Occipital lobe (tissue), 2 donors: ENCODE data around the gene DPF3. TPM values are rescaled to one million over a fixed set of nuclear protein-coding genes. Genes with fewer than 3 reads are reported as not detected.

Experiments
- DNase-seq: peaks from one replicate; lab custom pipeline; 2025; lab: John Stamatoyannopoulos, UW
- total RNA-seq: library from RNA; depleted of rRNA; stranded (reverse); fragments of >200 nt; gene quantifications from one replicate; pipeline ENCODE4 v1.2.3, GENCODE V29; 2014

Gene DPF3
- total RNA-seq, 1 donor from 2014 or later: 5.3 TPM

- no peak for DNase-seq
Measured at GRCh38 chr14:72603639-72604038, 290.3 kb downstream of the DPF3 start.

DNA sequence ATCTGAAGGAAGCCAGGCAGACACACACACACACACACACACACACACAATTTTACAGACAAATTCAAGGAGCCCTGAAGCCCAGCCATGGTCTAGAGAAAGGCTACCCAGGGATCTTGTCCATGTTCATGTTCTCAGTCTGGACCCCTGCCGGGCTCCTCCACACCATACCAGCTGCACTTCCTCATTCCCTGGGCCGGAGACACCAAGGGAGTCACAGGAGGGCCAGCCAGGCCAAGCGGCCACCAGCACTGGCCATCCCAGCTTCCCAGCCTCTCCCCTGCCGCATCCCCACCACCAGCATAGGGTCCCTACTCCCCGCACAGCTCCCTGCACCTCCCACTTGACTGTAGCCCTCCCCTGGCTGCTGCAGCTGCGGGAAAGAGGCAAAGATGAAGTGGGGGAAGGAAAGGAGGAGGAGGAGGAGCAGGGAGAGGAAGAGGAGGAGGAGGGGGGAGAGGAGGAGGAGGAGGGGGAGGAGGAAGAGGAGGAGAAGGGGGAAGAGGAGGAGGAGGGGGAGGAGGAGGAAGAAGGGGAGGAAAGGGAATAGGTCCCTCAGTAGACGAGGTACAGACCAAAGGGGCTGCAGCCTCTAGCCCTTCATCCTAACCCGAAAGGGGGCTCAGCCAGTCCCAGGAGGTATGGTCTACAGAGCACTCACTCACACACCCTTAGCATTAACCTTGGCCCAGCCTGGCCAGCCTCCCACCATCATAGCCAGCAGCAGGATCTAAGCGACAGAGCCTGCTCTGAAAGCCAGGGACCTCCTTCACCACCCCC is 293.2 kb downstream of the DPF3 start:
- DNase-seq: no peak

GRCh38 chr14:72599579-72600470 is 294.1 kb downstream of the DPF3 start:
- DNase-seq: no peak

- no peak for DNase-seq
Measured at GRCh38 chr14:72598306-72598705, 295.6 kb downstream of the DPF3 start.

DNA sequence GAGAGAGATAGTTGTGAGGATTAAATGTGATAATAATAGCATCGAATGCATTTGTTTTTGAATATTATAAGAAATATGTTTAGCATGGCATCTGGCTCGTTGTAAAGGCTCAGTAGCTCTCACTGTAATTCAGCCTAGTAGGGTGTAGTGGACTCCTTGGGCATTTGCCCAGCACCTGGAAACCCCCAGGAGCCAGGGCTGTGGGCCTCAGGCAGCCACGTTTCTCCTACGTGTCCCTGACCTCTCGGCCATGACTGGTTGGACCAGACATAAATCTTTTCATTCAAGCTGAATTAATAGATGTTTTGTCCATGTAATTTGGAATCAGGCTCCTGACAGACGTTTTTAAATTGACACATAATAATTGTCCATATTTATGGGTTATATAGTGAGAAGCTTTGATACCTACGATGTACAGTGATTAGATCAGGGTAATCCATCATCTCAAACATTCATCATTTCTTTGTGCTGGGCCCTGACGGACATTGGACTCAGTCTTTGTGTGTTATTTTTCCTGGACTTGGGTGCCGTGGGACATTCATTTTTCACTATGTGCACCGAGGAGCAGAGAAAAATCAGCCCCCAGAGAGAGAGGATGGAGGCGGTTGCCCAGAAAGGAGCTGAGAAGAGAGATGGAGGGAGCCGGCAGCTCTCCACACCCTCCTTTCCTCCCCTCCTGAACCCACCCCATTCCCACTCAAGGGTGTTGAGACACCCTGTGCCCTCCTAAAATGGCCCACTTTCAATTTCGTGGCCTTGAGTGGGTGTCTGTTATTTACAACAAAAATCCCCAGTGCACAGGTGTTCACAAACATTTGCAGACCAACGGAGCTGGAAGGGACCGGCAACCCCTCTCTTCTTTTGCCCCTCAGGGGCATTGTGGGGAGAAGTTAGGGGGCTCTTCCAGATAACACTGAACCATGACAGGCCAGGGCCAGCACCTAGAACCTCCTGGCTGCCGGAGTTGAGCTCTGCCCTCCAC is 296.4 kb downstream of the DPF3 start:
- no peak for DNase-seq

DNA sequence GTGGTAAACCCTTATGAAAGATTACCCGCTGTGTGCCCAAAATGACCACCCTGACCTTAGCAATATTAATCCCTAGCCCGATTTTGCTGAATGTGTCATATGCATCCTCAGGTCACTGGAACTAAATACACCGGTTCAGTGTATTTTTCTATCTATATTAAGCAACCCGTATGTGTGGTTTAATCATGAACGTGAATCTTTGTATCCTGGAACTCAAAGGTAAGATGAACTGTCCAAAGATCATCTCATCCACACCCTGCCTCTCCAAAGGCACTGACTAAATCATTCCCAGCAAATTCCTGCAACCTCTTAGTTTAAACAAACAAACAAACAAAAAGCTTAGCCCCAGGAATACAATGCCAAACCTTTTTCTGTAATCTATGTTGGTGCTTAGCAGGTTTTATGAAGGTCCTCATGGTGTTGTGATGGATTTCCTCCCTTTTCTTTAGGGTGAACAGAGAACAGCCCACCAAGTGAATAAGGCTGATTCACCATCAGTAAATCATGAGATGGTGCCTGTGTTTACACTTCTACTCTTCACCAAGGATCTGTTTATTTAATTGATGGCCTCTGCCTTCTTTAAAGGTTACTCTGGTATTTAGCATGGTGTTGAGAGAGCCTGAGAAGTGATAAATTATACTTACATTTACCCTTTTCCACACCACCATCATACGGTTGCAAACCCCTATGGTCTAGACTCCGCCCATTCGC is 298.6 kb downstream of the DPF3 start:
- DNase-seq: no peak

- no peak for DNase-seq
Measured at GRCh38 chr14:72594099-72594901, 299.6 kb downstream of the DPF3 start.

DNA sequence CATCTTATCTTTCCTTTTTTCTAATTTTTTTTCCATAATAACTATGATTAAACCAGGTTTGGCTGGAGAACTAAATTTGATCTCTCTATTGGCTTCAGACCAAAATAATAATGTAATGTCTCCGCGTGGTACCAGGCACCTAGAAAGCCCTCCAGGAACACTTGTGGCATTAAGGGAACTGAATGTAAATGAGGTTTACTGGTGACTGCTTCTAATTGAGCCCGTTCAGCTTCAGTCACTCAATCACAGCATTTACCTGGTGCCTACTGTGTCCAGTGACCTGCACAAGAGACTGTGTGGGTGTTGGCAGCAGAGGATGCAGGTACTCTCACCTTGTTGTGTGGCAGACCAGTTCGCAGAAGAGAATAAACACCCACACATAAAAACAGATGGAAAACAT is 302.5 kb downstream of the DPF3 start:
- DNase-seq: no peak

GRCh38 chr14:72590577-72590976 is 303.3 kb downstream of the DPF3 start:
- DNase-seq: no peak

- DNase-seq: no peak
Measured at GRCh38 chr14:72589652-72590051, 304.2 kb downstream of the DPF3 start.

GRCh38 chr14:72588521-72588920 is 305.4 kb downstream of the DPF3 start:
- no peak for DNase-seq

- no peak for DNase-seq
Measured at GRCh38 chr14:72583316-72584272, 310.3 kb downstream of the DPF3 start.

DNA sequence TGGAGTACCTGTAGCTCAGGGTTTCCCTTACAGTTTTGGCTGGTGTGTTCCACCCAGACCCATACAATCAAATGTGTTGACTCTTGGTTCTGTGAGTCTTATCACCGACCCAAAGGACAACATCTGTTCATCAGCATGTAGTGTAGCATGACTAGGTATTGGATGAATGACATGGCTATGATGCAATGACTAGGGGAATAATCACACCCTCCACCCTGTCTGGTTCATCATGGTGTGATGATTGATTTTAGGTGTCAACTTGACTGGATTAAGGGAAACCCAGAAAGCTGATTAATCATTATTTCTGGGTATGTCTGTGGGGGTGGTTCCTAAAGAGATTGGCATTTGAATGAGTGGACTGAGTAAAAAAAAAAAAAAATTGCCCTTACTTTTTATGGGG is 311.3 kb downstream of the DPF3 start:
- no peak for DNase-seq

GRCh38 chr14:72578514-72578913 is 315.4 kb downstream of the DPF3 start:
- no peak for DNase-seq

GRCh38 chr14:72577521-72577920 is 316.4 kb downstream of the DPF3 start:
- DNase-seq: no peak

- no peak for DNase-seq
Measured at GRCh38 chr14:72576258-72576657, 317.6 kb downstream of the DPF3 start.

DNA sequence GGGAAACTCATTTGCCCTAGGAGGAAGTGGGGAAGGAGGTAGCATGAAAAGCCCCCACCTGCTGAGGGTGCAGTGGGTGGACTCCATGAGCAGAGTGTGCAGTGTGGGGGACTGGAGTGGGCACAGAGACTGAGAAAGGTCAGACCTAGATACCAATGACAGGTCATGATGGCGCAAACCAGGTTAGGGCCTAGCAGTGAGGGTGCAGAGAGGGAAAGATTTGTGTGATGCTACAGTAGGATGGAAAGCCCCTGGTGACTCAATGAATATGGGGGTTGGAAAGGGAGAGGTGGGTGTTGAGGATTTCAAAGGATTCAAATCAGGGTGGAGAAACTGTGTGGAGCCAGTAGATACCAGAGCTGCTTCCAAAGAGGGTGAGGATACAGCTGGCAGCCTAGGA is 319.2 kb downstream of the DPF3 start:
- no peak for DNase-seq

DNA sequence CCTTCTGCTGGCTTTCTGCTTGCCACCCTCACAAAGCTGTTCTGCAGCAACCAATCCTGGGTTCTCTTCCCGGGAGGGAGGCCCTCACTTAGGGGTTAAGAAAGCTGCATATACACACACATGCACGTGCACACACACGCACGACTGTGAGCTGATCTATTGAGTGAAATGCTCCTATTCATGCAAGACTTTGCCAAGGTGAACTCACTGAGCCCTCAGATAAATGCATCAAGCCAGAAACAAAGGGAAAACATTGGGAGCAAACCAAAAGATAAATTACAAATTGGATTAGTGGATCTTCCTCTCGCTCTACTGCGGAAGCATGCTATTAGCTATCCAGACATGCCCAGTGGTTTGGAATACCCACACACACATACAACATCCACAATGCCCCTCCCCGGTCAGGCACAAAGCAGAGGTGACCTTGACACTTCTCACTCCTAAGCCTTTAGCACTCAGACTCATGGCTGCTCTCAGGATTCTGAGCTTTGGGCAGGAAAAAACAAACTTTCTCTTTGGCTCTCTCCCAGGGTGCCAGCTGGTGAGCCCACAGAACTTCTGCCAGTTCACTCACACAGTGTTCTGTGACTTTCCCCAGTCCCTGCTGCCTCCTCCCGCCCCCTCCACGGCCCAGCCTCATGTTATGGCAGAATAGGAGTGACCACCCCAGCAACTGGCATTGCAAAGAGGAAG is 320.0 kb downstream of the DPF3 start:
- peak; percentile 32 for DNase-seq
